Liver (tissue), 9 donors: Measurements from ENCODE around the gene KMT5C. TPM values are rescaled to one million over a fixed set of nuclear protein-coding genes. Genes with fewer than 3 reads are reported as not detected.

Experiments
- DNase-seq: peaks from one replicate; pipeline ENCODE4 v3.0.0-alpha.2; 2017; ENCODE audit warnings: low spot score
- H3K27ac ChIP-seq, 2 donors: one replicate each; pipeline ENCODE4 v1.7.0; 2013; ENCODE audit warnings: inconsistent platforms in 2 of 2, low read length in 2 of 2, control low read depth in 1 of 2, low read depth in 1 of 2, mild to moderate bottlenecking in 1 of 2
- H3K27me3 ChIP-seq, 4 donors: one replicate each; pipeline versions ENCODE4 v1.6.1 to v1.7.0; 2013; ENCODE audit warnings: low read length in 3 of 4, inconsistent platforms in 1 of 4, mild to moderate bottlenecking in 1 of 4, moderate library complexity in 1 of 4; ENCODE audit not compliant: control insufficient read depth in 4 of 4, insufficient read depth in 4 of 4
- H3K36me3 ChIP-seq, 4 donors: one replicate each; pipeline versions ENCODE4 v1.6.1 to v1.7.0; 2013; ENCODE audit warnings: low read length in 3 of 4, mild to moderate bottlenecking in 3 of 4, low read depth in 1 of 4, moderate library complexity in 1 of 4; ENCODE audit not compliant: control insufficient read depth in 4 of 4, insufficient read depth in 3 of 4
- H3K4me1 ChIP-seq, 4 donors: one replicate each; pipeline versions ENCODE4 v1.6.1 to v1.7.0; 2013; ENCODE audit warnings: low read length in 3 of 4, mild to moderate bottlenecking in 3 of 4, moderate library complexity in 1 of 4; ENCODE audit not compliant: control insufficient read depth in 4 of 4, insufficient read depth in 4 of 4
- H3K4me3 ChIP-seq, 3 donors: one replicate each; pipeline versions ENCODE4 v1.6.1 to v1.7.0; 2013; ENCODE audit warnings: low read length in 3 of 3, control low read depth in 1 of 3, low read depth in 1 of 3, mild to moderate bottlenecking in 1 of 3
- H3K9ac ChIP-seq, 2 donors: one replicate each; pipeline ENCODE4 v1.7.0; 2013; ENCODE audit warnings: low read length in 2 of 2, mild to moderate bottlenecking in 2 of 2, moderate library complexity in 2 of 2, control low read depth in 1 of 2, low read depth in 1 of 2
- H3K9me3 ChIP-seq, 4 donors: one replicate each; pipeline versions ENCODE4 v1.6.1 to v1.7.0; 2013; ENCODE audit warnings: low read length in 3 of 4; ENCODE audit not compliant: control insufficient read depth in 4 of 4
- EGR1 ChIP-seq, 2 donors: IDR thresholded peaks; 2 replicates each; pipeline ENCODE4 v1.6.1; 2016 to 2018; ENCODE audit warnings: antibody characterized with exemption in 2 of 2, low read depth in 2 of 2
- FOXA1 ChIP-seq: IDR thresholded peaks from 2 replicates; pipeline ENCODE4 v1.6.1; 2016; ENCODE audit warnings: antibody characterized with exemption
- FOXA2 ChIP-seq: IDR thresholded peaks from 2 replicates; pipeline ENCODE4 v1.6.1; 2016; ENCODE audit warnings: antibody characterized with exemption
- GABPA ChIP-seq, 2 donors: IDR thresholded peaks in 1 of 2; conservative IDR thresholded peaks in 1 of 2; 2 replicates each; pipeline ENCODE4 v1.6.1; 2016; ENCODE audit warnings: antibody characterized with exemption in 2 of 2, mild to moderate bottlenecking in 1 of 2, moderate library complexity in 1 of 2
- HNF4A ChIP-seq, 2 donors: conservative IDR thresholded peaks; 2 replicates each; pipeline ENCODE4 v1.6.1; 2016; ENCODE audit warnings: antibody characterized with exemption in 2 of 2, mild to moderate bottlenecking in 2 of 2
- HNF4G ChIP-seq: IDR thresholded peaks from 2 replicates; pipeline ENCODE4 v1.6.1; 2016; ENCODE audit warnings: antibody characterized with exemption
- JUND ChIP-seq, 2 donors: IDR thresholded peaks; 2 replicates each; pipeline ENCODE4 v1.6.1; 2016; ENCODE audit warnings: antibody characterized with exemption in 2 of 2
- NR2F2 ChIP-seq: IDR thresholded peaks from 2 replicates; pipeline ENCODE4 v1.6.1; 2016; ENCODE audit warnings: antibody characterized with exemption
- RAD21 ChIP-seq, 2 donors: IDR thresholded peaks; 2 replicates each; pipeline ENCODE4 v1.6.1; 2016; ENCODE audit warnings: antibody characterized with exemption in 2 of 2, mild to moderate bottlenecking in 2 of 2
- RXRA ChIP-seq, 2 donors: IDR thresholded peaks; 2 replicates each; pipeline ENCODE4 v1.6.1; 2017 to 2018; ENCODE audit warnings: antibody characterized with exemption in 2 of 2, mild to moderate bottlenecking in 1 of 2
- SP1 ChIP-seq: IDR thresholded peaks from 2 replicates; pipeline ENCODE4 v1.6.1; 2018; ENCODE audit warnings: antibody characterized with exemption, mild to moderate bottlenecking
- TAF1 ChIP-seq: conservative IDR thresholded peaks from 2 replicates; pipeline ENCODE4 v1.6.1; 2016; ENCODE audit warnings: antibody characterized with exemption, mild to moderate bottlenecking
- YY1 ChIP-seq: IDR thresholded peaks from 2 replicates; pipeline ENCODE4 v1.6.1; 2016; ENCODE audit warnings: antibody characterized with exemption, mild to moderate bottlenecking
- WGBS: extraction: QIAGEN DNeasy Blood & Tissue Kit; methylation state at CpG from one replicate; pipeline ENCODE4 v1.1.7; 2013; 5-methylcytosine and 5-hydroxymethylcytosine counted together
- polyA plus RNA-seq, 2 donors: library from polyadenylated mRNA; stranded (reverse) in 1 of 2; unstranded in 1 of 2; fragments of 200-250 nt in 1 of 2; fragments of >200 nt in 1 of 2; fragmentation: Nextera tagmentation in 1 of 2; extraction: Ambion mirVana in 1 of 2; gene quantifications; one replicate each; pipeline versions ENCODE4 v1.2.1 to v1.2.3, GENCODE V29; 2013 to 2015
- total RNA-seq, 2 donors: library from RNA; depleted of rRNA; stranded (reverse); fragments of >200 nt; gene quantifications; one replicate each; pipeline ENCODE4 v1.2.3, GENCODE V29; 2014
- TF ChIP-seq, protein P1 (sequence below): IDR thresholded peaks from 2 replicates; pipeline ENCODE4 v1.6.1; 2016; ENCODE audit warnings: antibody characterized with exemption
- TF ChIP-seq, protein P2 (sequence below): IDR thresholded peaks from 2 replicates; pipeline ENCODE4 v1.6.1; 2016; ENCODE audit warnings: antibody characterized with exemption, mild to moderate bottlenecking
- TF ChIP-seq, protein P3 (sequence below): IDR thresholded peaks from 2 replicates; pipeline ENCODE4 v1.6.1; 2016; ENCODE audit warnings: antibody characterized with exemption
- TF ChIP-seq, protein P4 (sequence below): fragments of 150-350 bp; IDR thresholded peaks from 2 replicates; pipeline ENCODE4 v1.5.1; 2017; ENCODE audit warnings: improper control_type of control experiment, low read depth, low read length; ENCODE audit not compliant: missing input control
- TF ChIP-seq, protein P5 (sequence below): IDR thresholded peaks from 2 replicates; pipeline ENCODE4 v1.6.1; 2016; ENCODE audit warnings: antibody characterized with exemption
- donor health status: healthy.
- donor health status: healthy.
- donor health status: healthy.
- donor health status: healthy.
- donor health status: healthy.

KMT5C gene
- total and polyA plus RNA-seq, 4 donors: 1.1 to 11.6 (median 3.0) TPM

DNA sequence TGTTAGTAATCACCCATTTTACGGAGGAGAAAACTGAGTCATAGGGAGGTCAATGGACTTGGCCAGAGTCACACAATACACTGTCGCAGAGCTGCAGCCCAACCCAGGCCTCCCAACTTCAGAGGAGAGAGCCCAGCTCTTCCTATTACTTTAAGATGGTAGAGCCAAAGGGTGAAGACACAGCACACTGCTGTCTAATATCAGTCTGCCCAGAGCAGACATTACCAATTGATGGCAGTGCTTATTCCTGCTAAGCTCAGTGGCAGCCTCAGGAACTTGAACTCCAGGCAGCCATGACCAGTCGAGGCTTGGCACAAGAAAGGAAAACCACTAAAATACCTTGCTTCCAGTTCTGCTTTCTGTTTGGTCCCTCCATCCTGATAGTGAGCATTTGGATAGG is 33.0 kb upstream of the KMT5C start:
- no peak for TF ChIP-seq TAF1
- TF ChIP-seq, protein P1, sequence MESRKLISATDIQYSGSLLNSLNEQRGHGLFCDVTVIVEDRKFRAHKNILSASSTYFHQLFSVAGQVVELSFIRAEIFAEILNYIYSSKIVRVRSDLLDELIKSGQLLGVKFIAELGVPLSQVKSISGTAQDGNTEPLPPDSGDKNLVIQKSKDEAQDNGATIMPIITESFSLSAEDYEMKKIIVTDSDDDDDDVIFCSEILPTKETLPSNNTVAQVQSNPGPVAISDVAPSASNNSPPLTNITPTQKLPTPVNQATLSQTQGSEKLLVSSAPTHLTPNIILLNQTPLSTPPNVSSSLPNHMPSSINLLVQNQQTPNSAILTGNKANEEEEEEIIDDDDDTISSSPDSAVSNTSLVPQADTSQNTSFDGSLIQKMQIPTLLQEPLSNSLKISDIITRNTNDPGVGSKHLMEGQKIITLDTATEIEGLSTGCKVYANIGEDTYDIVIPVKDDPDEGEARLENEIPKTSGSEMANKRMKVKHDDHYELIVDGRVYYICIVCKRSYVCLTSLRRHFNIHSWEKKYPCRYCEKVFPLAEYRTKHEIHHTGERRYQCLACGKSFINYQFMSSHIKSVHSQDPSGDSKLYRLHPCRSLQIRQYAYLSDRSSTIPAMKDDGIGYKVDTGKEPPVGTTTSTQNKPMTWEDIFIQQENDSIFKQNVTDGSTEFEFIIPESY: no peak
- TF ChIP-seq, protein P2, sequence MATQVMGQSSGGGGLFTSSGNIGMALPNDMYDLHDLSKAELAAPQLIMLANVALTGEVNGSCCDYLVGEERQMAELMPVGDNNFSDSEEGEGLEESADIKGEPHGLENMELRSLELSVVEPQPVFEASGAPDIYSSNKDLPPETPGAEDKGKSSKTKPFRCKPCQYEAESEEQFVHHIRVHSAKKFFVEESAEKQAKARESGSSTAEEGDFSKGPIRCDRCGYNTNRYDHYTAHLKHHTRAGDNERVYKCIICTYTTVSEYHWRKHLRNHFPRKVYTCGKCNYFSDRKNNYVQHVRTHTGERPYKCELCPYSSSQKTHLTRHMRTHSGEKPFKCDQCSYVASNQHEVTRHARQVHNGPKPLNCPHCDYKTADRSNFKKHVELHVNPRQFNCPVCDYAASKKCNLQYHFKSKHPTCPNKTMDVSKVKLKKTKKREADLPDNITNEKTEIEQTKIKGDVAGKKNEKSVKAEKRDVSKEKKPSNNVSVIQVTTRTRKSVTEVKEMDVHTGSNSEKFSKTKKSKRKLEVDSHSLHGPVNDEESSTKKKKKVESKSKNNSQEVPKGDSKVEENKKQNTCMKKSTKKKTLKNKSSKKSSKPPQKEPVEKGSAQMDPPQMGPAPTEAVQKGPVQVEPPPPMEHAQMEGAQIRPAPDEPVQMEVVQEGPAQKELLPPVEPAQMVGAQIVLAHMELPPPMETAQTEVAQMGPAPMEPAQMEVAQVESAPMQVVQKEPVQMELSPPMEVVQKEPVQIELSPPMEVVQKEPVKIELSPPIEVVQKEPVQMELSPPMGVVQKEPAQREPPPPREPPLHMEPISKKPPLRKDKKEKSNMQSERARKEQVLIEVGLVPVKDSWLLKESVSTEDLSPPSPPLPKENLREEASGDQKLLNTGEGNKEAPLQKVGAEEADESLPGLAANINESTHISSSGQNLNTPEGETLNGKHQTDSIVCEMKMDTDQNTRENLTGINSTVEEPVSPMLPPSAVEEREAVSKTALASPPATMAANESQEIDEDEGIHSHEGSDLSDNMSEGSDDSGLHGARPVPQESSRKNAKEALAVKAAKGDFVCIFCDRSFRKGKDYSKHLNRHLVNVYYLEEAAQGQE: no peak
- TF ChIP-seq EGR1 (IDR thresholded peaks at IDR 0.05; ENCODE audit: low read depth in 2 of 2): no peak
- no peak for TF ChIP-seq SP1
- TF ChIP-seq, protein P3, sequence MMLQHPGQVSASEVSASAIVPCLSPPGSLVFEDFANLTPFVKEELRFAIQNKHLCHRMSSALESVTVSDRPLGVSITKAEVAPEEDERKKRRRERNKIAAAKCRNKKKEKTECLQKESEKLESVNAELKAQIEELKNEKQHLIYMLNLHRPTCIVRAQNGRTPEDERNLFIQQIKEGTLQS: no peak
- no peak for TF ChIP-seq FOXA1
- no peak for TF ChIP-seq HNF4A (conservative IDR thresholded peaks at IDR 0.05)
- no peak for TF ChIP-seq RAD21 (IDR thresholded peaks at IDR 0.05)
- TF ChIP-seq YY1: no peak
- no peak for TF ChIP-seq RXRA (IDR thresholded peaks at IDR 0.05)
- TF ChIP-seq GABPA (IDR thresholded peaks at IDR 0.05 in 1 of 2, conservative IDR thresholded peaks at IDR 0.05 in 1 of 2): no peak
- no peak for TF ChIP-seq JUND (IDR thresholded peaks at IDR 0.05)
- no peak for TF ChIP-seq FOXA2
- TF ChIP-seq, protein P4, sequence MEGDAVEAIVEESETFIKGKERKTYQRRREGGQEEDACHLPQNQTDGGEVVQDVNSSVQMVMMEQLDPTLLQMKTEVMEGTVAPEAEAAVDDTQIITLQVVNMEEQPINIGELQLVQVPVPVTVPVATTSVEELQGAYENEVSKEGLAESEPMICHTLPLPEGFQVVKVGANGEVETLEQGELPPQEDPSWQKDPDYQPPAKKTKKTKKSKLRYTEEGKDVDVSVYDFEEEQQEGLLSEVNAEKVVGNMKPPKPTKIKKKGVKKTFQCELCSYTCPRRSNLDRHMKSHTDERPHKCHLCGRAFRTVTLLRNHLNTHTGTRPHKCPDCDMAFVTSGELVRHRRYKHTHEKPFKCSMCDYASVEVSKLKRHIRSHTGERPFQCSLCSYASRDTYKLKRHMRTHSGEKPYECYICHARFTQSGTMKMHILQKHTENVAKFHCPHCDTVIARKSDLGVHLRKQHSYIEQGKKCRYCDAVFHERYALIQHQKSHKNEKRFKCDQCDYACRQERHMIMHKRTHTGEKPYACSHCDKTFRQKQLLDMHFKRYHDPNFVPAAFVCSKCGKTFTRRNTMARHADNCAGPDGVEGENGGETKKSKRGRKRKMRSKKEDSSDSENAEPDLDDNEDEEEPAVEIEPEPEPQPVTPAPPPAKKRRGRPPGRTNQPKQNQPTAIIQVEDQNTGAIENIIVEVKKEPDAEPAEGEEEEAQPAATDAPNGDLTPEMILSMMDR: no peak
- TF ChIP-seq, protein P5, sequence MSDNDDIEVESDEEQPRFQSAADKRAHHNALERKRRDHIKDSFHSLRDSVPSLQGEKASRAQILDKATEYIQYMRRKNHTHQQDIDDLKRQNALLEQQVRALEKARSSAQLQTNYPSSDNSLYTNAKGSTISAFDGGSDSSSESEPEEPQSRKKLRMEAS: no peak
- Histone ChIP-seq H3K4me3 (no peak overlapping the region), H3K36me3 (no peaks in the 10 kb centered on the region), H3K4me1 (peaks cover 0 to 3% (median under 1%) of the 10 kb centered on the region in 4 donors), H3K9ac (no peak overlapping the region), H3K9me3 (no peaks in the 10 kb centered on the region), H3K27me3 (peaks cover 0 to 4% (median 0%) of the 10 kb centered on the region in 4 donors), H3K27ac (no peak overlapping the region)
- DNase-seq: no peak
- 66% methylated on average over 3 of the region's 3 CpGs for WGBS

DNA sequence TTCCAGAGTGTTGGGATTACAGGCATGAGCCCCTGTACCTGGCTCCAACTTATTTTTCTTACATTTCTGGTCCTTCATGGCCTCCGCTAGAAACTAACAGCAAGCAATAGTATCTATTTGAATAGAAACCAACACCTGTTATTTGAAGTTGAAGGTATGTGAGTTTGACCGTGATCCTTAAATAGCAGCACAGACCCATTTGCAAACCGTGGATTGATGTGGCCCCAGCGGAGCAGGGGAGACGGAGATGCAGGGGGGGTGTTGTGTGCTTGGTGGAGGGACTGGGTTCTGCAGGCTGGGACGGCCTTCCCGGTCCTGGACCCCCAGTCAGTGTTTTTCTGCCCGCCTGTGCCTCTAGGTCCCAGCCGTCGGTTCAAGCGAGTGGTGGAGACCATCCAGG is 31.4 kb upstream of the KMT5C start:
- 92% methylated on average over 11 of the region's 11 CpGs for WGBS
- peaks cover 0 to 4% (median 0%) of the 10 kb centered on the region in 4 donors for H3K27me3 ChIP-seq
- H3K4me1 ChIP-seq: no peaks in the 10 kb centered on the region
- DNase-seq: no peak
- no peaks in the 10 kb centered on the region for H3K36me3 ChIP-seq
- H3K9me3 ChIP-seq: no peaks in the 10 kb centered on the region
- no peak overlapping the region for H3K9ac ChIP-seq
- no peak overlapping the region for H3K27ac ChIP-seq
- no peak overlapping the region for H3K4me3 ChIP-seq
- TF ChIP-seq FOXA2: no peak
- no peak for TF ChIP-seq HNF4A (conservative IDR thresholded peaks at IDR 0.05)
- TF ChIP-seq, protein P5: no peak
- TF ChIP-seq NR2F2: no peak
- TF ChIP-seq RAD21 (IDR thresholded peaks at IDR 0.05): no peak
- TF ChIP-seq, protein P4: no peak
- no peak for TF ChIP-seq GABPA (IDR thresholded peaks at IDR 0.05 in 1 of 2, conservative IDR thresholded peaks at IDR 0.05 in 1 of 2)
- TF ChIP-seq SP1: no peak
- no peak for TF ChIP-seq JUND (IDR thresholded peaks at IDR 0.05)
- no peak for TF ChIP-seq RXRA (IDR thresholded peaks at IDR 0.05)
- TF ChIP-seq HNF4G: no peak
- TF ChIP-seq EGR1 (IDR thresholded peaks at IDR 0.05; ENCODE audit: low read depth in 2 of 2): no peak
- TF ChIP-seq, protein P3: no peak
- TF ChIP-seq YY1: no peak
